Stomach (tissue), 4 donors: ENCODE results near the gene PHRF1.

Experiments used
- CTCF ChIP-seq, 7 experiments: fragments of 450-650 bp in 4 of 7; fragments of 200-600 bp in 3 of 7; sonication (generic) in 3 of 7; IDR thresholded peaks; one replicate each; pipeline ENCODE4 v1.5.1; 2016 to 2019; ENCODE audit warnings: antibody characterized with exemption in 7 of 7, control low read depth in 2 of 7, mild to moderate bottlenecking in 1 of 7
- POLR2AphosphoS5 ChIP-seq, 3 donors: sonication (generic); formaldehyde crosslinking; IDR thresholded peaks; one replicate each; pipeline ENCODE4 v1.6.1; 2016; ENCODE audit warnings: antibody characterized with exemption in 3 of 3

DNA sequence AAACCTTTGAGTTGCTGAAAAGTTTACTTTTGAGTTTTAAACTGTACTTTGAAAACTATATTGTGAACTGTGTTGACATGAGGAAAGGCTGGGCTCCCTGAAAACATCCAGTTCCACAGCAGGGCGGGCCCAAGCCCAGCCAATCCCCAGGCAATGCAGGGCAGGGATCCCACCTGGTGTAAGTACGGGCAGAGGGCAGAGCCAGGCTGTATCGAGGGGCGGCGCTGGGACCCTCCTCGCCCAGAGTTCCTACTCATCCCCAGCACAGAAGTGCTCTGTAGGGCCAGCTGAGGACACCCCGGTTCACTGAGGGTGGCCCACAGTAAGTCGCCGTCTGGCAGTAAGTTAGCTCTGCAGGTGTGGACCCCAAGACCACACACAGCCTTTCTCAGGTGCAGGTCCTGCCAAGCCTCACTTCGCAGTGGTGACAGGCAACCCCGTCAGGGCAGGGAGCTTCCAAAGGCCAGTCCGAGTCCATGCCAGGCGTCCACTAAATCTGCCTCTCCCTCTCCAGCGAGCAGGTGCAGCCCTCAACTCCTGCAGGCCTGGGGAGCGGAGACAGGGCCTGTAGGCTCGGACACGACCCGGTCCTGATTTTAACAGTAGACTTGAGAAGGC, 9.2 kb upstream of the PHRF1 start:
- TF ChIP-seq POLR2AphosphoS5 (IDR thresholded peaks at IDR 0.05) (no peak), CTCF (IDR thresholded peaks at IDR 0.05) (no peak)
